Esophagus squamous epithelium (tissue), 4 donors: ENCODE data around the gene CFAP53.

Experiments used
- CTCF ChIP-seq, 6 experiments: fragments of 450-650 bp in 4 of 6; fragments of 200-600 bp in 2 of 6; sonication (generic) in 2 of 6; IDR thresholded peaks; one replicate each; pipeline ENCODE4 v1.5.1; 2016 to 2019; ENCODE audit warnings: antibody characterized with exemption in 6 of 6, mild to moderate bottlenecking in 4 of 6, moderate library complexity in 4 of 6
- POLR2A ChIP-seq, 4 donors: fragments of 450-650 bp; IDR thresholded peaks; one replicate each; pipeline ENCODE4 v1.6.1; 2017; ENCODE audit warnings: antibody characterized with exemption in 4 of 4, mild to moderate bottlenecking in 4 of 4, moderate library complexity in 3 of 4

GRCh38 chr18:50274044-50274442, 7.7 kb upstream of the CFAP53 start:
- TF ChIP-seq CTCF (IDR thresholded peaks at IDR 0.05) (no peak), POLR2A (IDR thresholded peaks at IDR 0.05) (no peak)
